GM12874 (cell line): ENCODE data around the gene OMD.

Experiments used
- CTCF ChIP-seq: IDR thresholded peaks from 2 replicates; pipeline ENCODE4 v1.5.1; 2011; ENCODE audit warnings: low read depth, mild to moderate bottlenecking, control low read depth, low read length, moderate library complexity; ENCODE audit not compliant: insufficient read depth

The OMD gene

DNA sequence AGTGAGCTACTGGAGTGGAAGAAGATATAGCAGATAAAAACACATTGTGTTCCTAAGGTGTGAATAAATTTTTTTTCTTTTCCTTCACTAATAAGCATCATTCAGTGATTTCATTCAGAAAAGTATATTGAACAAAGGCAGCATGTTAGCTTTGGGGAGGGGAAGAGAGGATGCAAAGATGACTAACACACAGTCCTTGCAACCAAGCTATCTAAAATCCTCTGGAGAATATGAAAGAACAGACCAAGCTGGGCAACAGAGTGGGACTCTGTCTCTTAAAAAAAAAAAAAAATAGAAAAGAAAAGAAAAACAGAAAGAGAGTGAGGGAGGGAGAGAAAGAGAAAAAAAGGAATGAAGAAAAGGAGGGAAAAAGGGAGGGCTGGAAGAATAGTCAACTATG lies 22.3 kb upstream of the OMD start:
- no peak for TF ChIP-seq CTCF

- TF ChIP-seq CTCF = no peak
Measured at GRCh38 chr9:92444841-92445240, 20.6 kb upstream of the OMD start.

DNA sequence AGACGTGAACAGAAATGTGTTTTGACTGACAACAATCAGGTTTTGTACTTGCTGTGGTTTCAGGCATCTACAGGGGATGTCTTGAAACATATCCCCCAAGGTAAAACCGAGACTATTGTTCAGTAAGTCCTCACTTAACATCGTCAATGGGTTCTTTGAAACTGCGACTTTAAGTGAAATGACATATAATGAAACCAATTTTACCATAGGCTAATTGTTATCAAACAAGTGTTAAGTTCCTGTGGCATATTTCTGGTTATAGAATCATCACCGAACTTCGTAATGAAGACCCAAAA lies 16.4 kb upstream of the OMD start:
- no peak for TF ChIP-seq CTCF

- TF ChIP-seq CTCF = no peak
Measured at GRCh38 chr9:92439921-92440750, 15.9 kb upstream of the OMD start.

- no peak for TF ChIP-seq CTCF
Measured at GRCh38 chr9:92438900-92439526, 14.7 kb upstream of the OMD start.

GRCh38 chr9:92435263-92435662 lies 11.0 kb upstream of the OMD start:
- TF ChIP-seq CTCF = no peak

DNA sequence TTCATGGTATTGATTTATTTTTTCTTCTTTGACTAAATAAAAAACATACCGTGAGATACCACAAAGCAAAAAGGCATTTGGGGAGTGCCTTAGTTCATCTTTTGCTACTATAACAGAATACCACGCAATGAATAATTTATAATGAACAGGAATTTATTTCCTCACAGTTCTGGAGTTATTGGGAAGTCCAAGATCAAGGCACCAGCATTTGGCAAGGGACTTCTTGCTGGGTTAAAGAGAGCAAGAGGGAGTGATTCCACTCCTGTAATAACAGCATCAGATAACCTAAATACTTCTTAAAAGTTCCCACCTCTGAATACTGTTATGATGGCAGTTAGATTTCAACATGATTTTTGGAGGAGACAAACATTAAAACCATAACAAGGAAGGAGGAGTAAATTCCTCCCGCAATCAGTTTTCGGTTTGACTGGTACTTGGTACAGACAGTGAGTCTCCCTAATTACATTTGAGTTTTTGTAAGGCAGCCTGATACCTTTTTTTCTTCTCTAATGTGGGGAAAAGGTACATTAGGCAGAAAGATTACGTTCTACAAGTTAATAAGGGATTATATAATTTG lies 8.8 kb upstream of the OMD start:
- TF ChIP-seq CTCF = no peak
